ENCODE measurements around the gene PLXDC2.

The PLXDC2 gene

GRCh38 chr10:20109613-20110012 is 293.4 kb downstream of the PLXDC2 start:
- Histone ChIP-seq H3K36me3 (ENCODE audit: insufficient read depth, low read length) (no peaks in the 10 kb centered on the region), H3K4me3 (ENCODE audit: low read length) (no peak overlapping the region), H3K9me3 (replicated peaks; ENCODE audit: low read length) (no peaks in the 10 kb centered on the region), H3K4me1 (ENCODE audit: control insufficient read depth, insufficient read depth, low read length) (no peaks in the 10 kb centered on the region), H3K4me2 (ENCODE audit: low read length) (no peak overlapping the region), H3K27me3 (ENCODE audit: control insufficient read depth, insufficient read depth, low read length) (no peaks in the 10 kb centered on the region), H3K9ac (ENCODE audit: low read depth, low read length) (no peak overlapping the region)

- no peaks in the 10 kb centered on the region for H3K9me3 ChIP-seq (replicated peaks; ENCODE audit: low read length)
- H3K9ac ChIP-seq (ENCODE audit: low read depth, low read length) = peak overlapping the region; percentile 47
- no peaks in the 10 kb centered on the region for H3K36me3 ChIP-seq (ENCODE audit: insufficient read depth, low read length)
- no peaks in the 10 kb centered on the region for H3K4me1 ChIP-seq (ENCODE audit: control insufficient read depth, insufficient read depth, low read length)
- H3K4me3 ChIP-seq (ENCODE audit: low read length) = peak overlapping the region; percentile 65
- no peaks in the 10 kb centered on the region for H3K27me3 ChIP-seq (ENCODE audit: control insufficient read depth, insufficient read depth, low read length)
- H3K4me2 ChIP-seq (ENCODE audit: low read length) = peak overlapping the region; percentile 82
These were observed 294.2 kb downstream of the PLXDC2 start for GRCh38 chr10:20110125-20111100.

GRCh38 chr10:20114179-20114578 is 297.9 kb downstream of the PLXDC2 start:
- no peaks in the 10 kb centered on the region for H3K4me1 ChIP-seq (ENCODE audit: control insufficient read depth, insufficient read depth, low read length)
- H3K27me3 ChIP-seq (ENCODE audit: control insufficient read depth, insufficient read depth, low read length) = no peaks in the 10 kb centered on the region
- H3K4me2 ChIP-seq (ENCODE audit: low read length) = no peak overlapping the region
- H3K9ac ChIP-seq (ENCODE audit: low read depth, low read length) = no peak overlapping the region
- no peaks in the 10 kb centered on the region for H3K36me3 ChIP-seq (ENCODE audit: insufficient read depth, low read length)
- no peak overlapping the region for H3K4me3 ChIP-seq (ENCODE audit: low read length)
- no peaks in the 10 kb centered on the region for H3K9me3 ChIP-seq (replicated peaks; ENCODE audit: low read length)

- Histone ChIP-seq H3K4me2 (ENCODE audit: low read length) (no peak overlapping the region), H3K36me3 (ENCODE audit: insufficient read depth, low read length) (no peaks in the 10 kb centered on the region), H3K9ac (ENCODE audit: low read depth, low read length) (no peak overlapping the region), H3K4me1 (ENCODE audit: control insufficient read depth, insufficient read depth, low read length) (no peaks in the 10 kb centered on the region), H3K4me3 (ENCODE audit: low read length) (no peak overlapping the region), H3K27me3 (ENCODE audit: control insufficient read depth, insufficient read depth, low read length) (no peaks in the 10 kb centered on the region), H3K9me3 (replicated peaks; ENCODE audit: low read length) (no peaks in the 10 kb centered on the region)
These were observed 299.7 kb downstream of the PLXDC2 start for GRCh38 chr10:20115894-20116293.

GRCh38 chr10:20117471-20117870 is 301.2 kb downstream of the PLXDC2 start:
- H3K36me3 ChIP-seq (ENCODE audit: insufficient read depth, low read length) = no peaks in the 10 kb centered on the region
- H3K9ac ChIP-seq (ENCODE audit: low read depth, low read length) = no peak overlapping the region
- no peaks in the 10 kb centered on the region for H3K9me3 ChIP-seq (replicated peaks; ENCODE audit: low read length)
- H3K27me3 ChIP-seq (ENCODE audit: control insufficient read depth, insufficient read depth, low read length) = no peaks in the 10 kb centered on the region
- no peaks in the 10 kb centered on the region for H3K4me1 ChIP-seq (ENCODE audit: control insufficient read depth, insufficient read depth, low read length)
- no peak overlapping the region for H3K4me3 ChIP-seq (ENCODE audit: low read length)
- H3K4me2 ChIP-seq (ENCODE audit: low read length) = no peak overlapping the region

- Histone ChIP-seq H3K36me3 (ENCODE audit: insufficient read depth, low read length) (no peaks in the 10 kb centered on the region), H3K4me3 (ENCODE audit: low read length) (no peak overlapping the region), H3K9me3 (replicated peaks; ENCODE audit: low read length) (no peaks in the 10 kb centered on the region), H3K4me2 (ENCODE audit: low read length) (no peak overlapping the region), H3K4me1 (ENCODE audit: control insufficient read depth, insufficient read depth, low read length) (no peaks in the 10 kb centered on the region), H3K27me3 (ENCODE audit: control insufficient read depth, insufficient read depth, low read length) (no peaks in the 10 kb centered on the region), H3K9ac (ENCODE audit: low read depth, low read length) (no peak overlapping the region)
These were observed 301.9 kb downstream of the PLXDC2 start for GRCh38 chr10:20118119-20118518.

- no peak overlapping the region for H3K4me2 ChIP-seq (ENCODE audit: low read length)
- no peaks in the 10 kb centered on the region for H3K27me3 ChIP-seq (ENCODE audit: control insufficient read depth, insufficient read depth, low read length)
- H3K4me1 ChIP-seq (ENCODE audit: control insufficient read depth, insufficient read depth, low read length) = no peaks in the 10 kb centered on the region
- peaks cover 2% of the 10 kb centered on the region for H3K9me3 ChIP-seq (replicated peaks; ENCODE audit: low read length)
- no peak overlapping the region for H3K9ac ChIP-seq (ENCODE audit: low read depth, low read length)
- H3K4me3 ChIP-seq (ENCODE audit: low read length) = no peak overlapping the region
- H3K36me3 ChIP-seq (ENCODE audit: insufficient read depth, low read length) = no peaks in the 10 kb centered on the region
These were observed 312.6 kb downstream of the PLXDC2 start for GRCh38 chr10:20128811-20129210.

GRCh38 chr10:20132816-20133215 is 316.6 kb downstream of the PLXDC2 start:
- H3K4me3 ChIP-seq (ENCODE audit: low read length) = no peak overlapping the region
- H3K27me3 ChIP-seq (ENCODE audit: control insufficient read depth, insufficient read depth, low read length) = no peaks in the 10 kb centered on the region
- no peaks in the 10 kb centered on the region for H3K36me3 ChIP-seq (ENCODE audit: insufficient read depth, low read length)
- H3K9ac ChIP-seq (ENCODE audit: low read depth, low read length) = no peak overlapping the region
- H3K9me3 ChIP-seq (replicated peaks; ENCODE audit: low read length) = peaks cover 2% of the 10 kb centered on the region
- no peak overlapping the region for H3K4me2 ChIP-seq (ENCODE audit: low read length)
- H3K4me1 ChIP-seq (ENCODE audit: control insufficient read depth, insufficient read depth, low read length) = no peaks in the 10 kb centered on the region

GRCh38 chr10:20133669-20134189 is 317.5 kb downstream of the PLXDC2 start:
- Histone ChIP-seq H3K9ac (ENCODE audit: low read depth, low read length) (no peak overlapping the region), H3K4me1 (ENCODE audit: control insufficient read depth, insufficient read depth, low read length) (no peaks in the 10 kb centered on the region), H3K27me3 (ENCODE audit: control insufficient read depth, insufficient read depth, low read length) (no peaks in the 10 kb centered on the region), H3K36me3 (ENCODE audit: insufficient read depth, low read length) (no peaks in the 10 kb centered on the region), H3K9me3 (replicated peaks; ENCODE audit: low read length) (peaks cover 2% of the 10 kb centered on the region), H3K4me2 (ENCODE audit: low read length) (no peak overlapping the region), H3K4me3 (ENCODE audit: low read length) (no peak overlapping the region)

GRCh38 chr10:20142311-20142710 is 326.1 kb downstream of the PLXDC2 start:
- H3K4me2 ChIP-seq (ENCODE audit: low read length) = no peak overlapping the region
- no peak overlapping the region for H3K4me3 ChIP-seq (ENCODE audit: low read length)
- H3K4me1 ChIP-seq (ENCODE audit: control insufficient read depth, insufficient read depth, low read length) = no peaks in the 10 kb centered on the region
- H3K9ac ChIP-seq (ENCODE audit: low read depth, low read length) = no peak overlapping the region
- no peaks in the 10 kb centered on the region for H3K9me3 ChIP-seq (replicated peaks; ENCODE audit: low read length)
- no peaks in the 10 kb centered on the region for H3K36me3 ChIP-seq (ENCODE audit: insufficient read depth, low read length)
- H3K27me3 ChIP-seq (ENCODE audit: control insufficient read depth, insufficient read depth, low read length) = no peaks in the 10 kb centered on the region

- H3K9me3 ChIP-seq (replicated peaks; ENCODE audit: low read length) = no peaks in the 10 kb centered on the region
- no peak overlapping the region for H3K4me2 ChIP-seq (ENCODE audit: low read length)
- H3K9ac ChIP-seq (ENCODE audit: low read depth, low read length) = no peak overlapping the region
- no peaks in the 10 kb centered on the region for H3K4me1 ChIP-seq (ENCODE audit: control insufficient read depth, insufficient read depth, low read length)
- H3K4me3 ChIP-seq (ENCODE audit: low read length) = no peak overlapping the region
- H3K36me3 ChIP-seq (ENCODE audit: insufficient read depth, low read length) = no peaks in the 10 kb centered on the region
- H3K27me3 ChIP-seq (ENCODE audit: control insufficient read depth, insufficient read depth, low read length) = no peaks in the 10 kb centered on the region
These were observed 328.0 kb downstream of the PLXDC2 start for GRCh38 chr10:20144268-20144667.

GRCh38 chr10:20146004-20146403 is 329.8 kb downstream of the PLXDC2 start:
- Histone ChIP-seq H3K36me3 (ENCODE audit: insufficient read depth, low read length) (no peaks in the 10 kb centered on the region), H3K9ac (ENCODE audit: low read depth, low read length) (no peak overlapping the region), H3K4me2 (ENCODE audit: low read length) (no peak overlapping the region), H3K9me3 (replicated peaks; ENCODE audit: low read length) (no peaks in the 10 kb centered on the region), H3K4me1 (ENCODE audit: control insufficient read depth, insufficient read depth, low read length) (no peaks in the 10 kb centered on the region), H3K27me3 (ENCODE audit: control insufficient read depth, insufficient read depth, low read length) (no peaks in the 10 kb centered on the region), H3K4me3 (ENCODE audit: low read length) (no peak overlapping the region)
